Measurements from ENCODE around the gene LDLRAD4.

- TF ChIP-seq, protein P1, sequence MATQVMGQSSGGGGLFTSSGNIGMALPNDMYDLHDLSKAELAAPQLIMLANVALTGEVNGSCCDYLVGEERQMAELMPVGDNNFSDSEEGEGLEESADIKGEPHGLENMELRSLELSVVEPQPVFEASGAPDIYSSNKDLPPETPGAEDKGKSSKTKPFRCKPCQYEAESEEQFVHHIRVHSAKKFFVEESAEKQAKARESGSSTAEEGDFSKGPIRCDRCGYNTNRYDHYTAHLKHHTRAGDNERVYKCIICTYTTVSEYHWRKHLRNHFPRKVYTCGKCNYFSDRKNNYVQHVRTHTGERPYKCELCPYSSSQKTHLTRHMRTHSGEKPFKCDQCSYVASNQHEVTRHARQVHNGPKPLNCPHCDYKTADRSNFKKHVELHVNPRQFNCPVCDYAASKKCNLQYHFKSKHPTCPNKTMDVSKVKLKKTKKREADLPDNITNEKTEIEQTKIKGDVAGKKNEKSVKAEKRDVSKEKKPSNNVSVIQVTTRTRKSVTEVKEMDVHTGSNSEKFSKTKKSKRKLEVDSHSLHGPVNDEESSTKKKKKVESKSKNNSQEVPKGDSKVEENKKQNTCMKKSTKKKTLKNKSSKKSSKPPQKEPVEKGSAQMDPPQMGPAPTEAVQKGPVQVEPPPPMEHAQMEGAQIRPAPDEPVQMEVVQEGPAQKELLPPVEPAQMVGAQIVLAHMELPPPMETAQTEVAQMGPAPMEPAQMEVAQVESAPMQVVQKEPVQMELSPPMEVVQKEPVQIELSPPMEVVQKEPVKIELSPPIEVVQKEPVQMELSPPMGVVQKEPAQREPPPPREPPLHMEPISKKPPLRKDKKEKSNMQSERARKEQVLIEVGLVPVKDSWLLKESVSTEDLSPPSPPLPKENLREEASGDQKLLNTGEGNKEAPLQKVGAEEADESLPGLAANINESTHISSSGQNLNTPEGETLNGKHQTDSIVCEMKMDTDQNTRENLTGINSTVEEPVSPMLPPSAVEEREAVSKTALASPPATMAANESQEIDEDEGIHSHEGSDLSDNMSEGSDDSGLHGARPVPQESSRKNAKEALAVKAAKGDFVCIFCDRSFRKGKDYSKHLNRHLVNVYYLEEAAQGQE (IDR thresholded peaks at IDR 0.05; ENCODE audit: insufficient replicate concordance, low read depth), result no peak
- no peak for TF ChIP-seq CTCF (IDR thresholded peaks at IDR 0.05; ENCODE audit: insufficient read depth, low read length)
- no peak for TF ChIP-seq GABPA (IDR thresholded peaks at IDR 0.05; ENCODE audit: low read depth)
- TF ChIP-seq POLR2AphosphoS5 (IDR thresholded peaks at IDR 0.05; ENCODE audit: low read depth), result no peak
- no peak for TF ChIP-seq SPI1 (IDR thresholded peaks at IDR 0.05; ENCODE audit: borderline replicate concordance, low read depth)
These were observed 268.7 kb downstream of the LDLRAD4 start for GRCh38 chr18:13487237-13487636.

All from HL-60 (cell line).